PC-9 (cell line): Measurements from ENCODE around the gene MRM3. TPM values are rescaled to one million over a fixed set of nuclear protein-coding genes. Genes with fewer than 3 reads are reported as not detected.

Experiments used
- BruUV-seq: library from RNA; stranded (reverse); fragments of 400-500 nt; replicated peaks from 2 replicates; lab custom pipeline; 2021; lab: Mats Ljungman, UMichigan
- CTCF ChIA-PET: fragments of 300-600 bp; sonication (Branson Sonifier 250); formaldehyde crosslinking; loops from one replicate; lab custom pipeline; 2022; ENCODE audit warnings: antibody characterized with exemption; lab: Charles Lee
- POLR2A ChIA-PET: fragments of 300-600 bp; sonication (Branson Sonifier 250); formaldehyde crosslinking; loops from one replicate; lab custom pipeline; 2022; ENCODE audit warnings: antibody characterized with exemption; ENCODE audit not compliant: unreplicated experiment; lab: Charles Lee
- DNase-seq, 2 experiments: peaks; one replicate each; pipeline versions ENCODE4 v3.0.0 to v3.0.0-alpha.2; 2015 to 2022; ENCODE audit warnings: mixed read lengths in 1 of 2
- H2AFZ ChIP-seq: fragments of 200-600 bp; sonication (generic); 2 replicates; pipeline ENCODE4 v1.8.1; 2017; ENCODE audit warnings: antibody characterized with exemption
- H3F3A ChIP-seq: fragments of 200-600 bp; sonication (generic); 2 replicates; pipeline ENCODE4 v1.8.1; 2017; ENCODE audit warnings: antibody characterized with exemption, mild to moderate bottlenecking, low read depth; ENCODE audit not compliant: insufficient read depth
- H3K27ac ChIP-seq: fragments of 200-600 bp; sonication (generic); 2 replicates; pipeline ENCODE4 v1.6.1; 2016; ENCODE audit warnings: mixed run types
- H3K27me3 ChIP-seq: fragments of 200-600 bp; sonication (generic); 2 replicates; pipeline ENCODE4 v1.6.1; 2016; ENCODE audit warnings: low read depth, mixed run types; ENCODE audit not compliant: insufficient read depth
- H3K36me3 ChIP-seq: fragments of 200-600 bp; sonication (generic); 2 replicates; pipeline ENCODE4 v1.6.1; 2016; ENCODE audit warnings: low read depth, mixed run types
- H3K4me1 ChIP-seq: fragments of 200-600 bp; sonication (generic); replicated peaks from 2 replicates; pipeline ENCODE4 v1.6.1; 2016; ENCODE audit warnings: mixed run types; ENCODE audit not compliant: insufficient read depth
- H3K4me2 ChIP-seq: fragments of 200-600 bp; sonication (generic); 2 replicates; pipeline ENCODE4 v1.6.1; 2017; ENCODE audit warnings: mixed run types
- H3K4me3 ChIP-seq: fragments of 200-600 bp; sonication (generic); 2 replicates; pipeline ENCODE4 v1.6.1; 2016; ENCODE audit warnings: mixed run types
- H3K79me2 ChIP-seq: fragments of 200-600 bp; sonication (generic); 2 replicates; pipeline ENCODE4 v1.6.1; 2017; ENCODE audit warnings: low read depth, mixed run types
- H3K9me2 ChIP-seq: fragments of 200-600 bp; sonication (generic); 2 replicates; pipeline ENCODE4 v1.8.1; 2017; ENCODE audit warnings: mild to moderate bottlenecking; ENCODE audit not compliant: insufficient read depth
- H3K9me3 ChIP-seq: fragments of 200-600 bp; sonication (generic); 2 replicates; pipeline ENCODE4 v1.8.1; 2016; ENCODE audit warnings: low read depth; ENCODE audit not compliant: insufficient read depth
- H4K20me1 ChIP-seq: fragments of 200-600 bp; sonication (generic); 2 replicates; pipeline ENCODE4 v1.8.1; 2017; ENCODE audit not compliant: insufficient read depth
- EZH2 ChIP-seq: fragments of 200-600 bp; sonication (generic); IDR thresholded peaks from 2 replicates; pipeline ENCODE4 v1.8.0; 2017; ENCODE audit warnings: antibody characterized with exemption, low read depth
- intact Hi-C: fragments of 100-400 bp; cut with micrococcal nuclease; formaldehyde crosslinking; loops from one replicate; pipeline ENCODE4 v1.10.0; 2022; ENCODE audit not compliant: unreplicated experiment
- total RNA-seq: library from RNA; stranded (reverse); gene quantifications from 2 replicates; pipeline ENCODE4 v1.2.3, GENCODE V29; 2021
- TF ChIP-seq, protein P1 (sequence below): fragments of 200-600 bp; sonication (generic); conservative IDR thresholded peaks from 2 replicates; pipeline ENCODE4 v1.6.1; 2017; ENCODE audit warnings: mixed run types, antibody characterized with exemption, mild to moderate bottlenecking, moderate library complexity

MRM3 gene
- total RNA-seq, 1 experiment from 2014 or later: 23.2 TPM

DNA sequence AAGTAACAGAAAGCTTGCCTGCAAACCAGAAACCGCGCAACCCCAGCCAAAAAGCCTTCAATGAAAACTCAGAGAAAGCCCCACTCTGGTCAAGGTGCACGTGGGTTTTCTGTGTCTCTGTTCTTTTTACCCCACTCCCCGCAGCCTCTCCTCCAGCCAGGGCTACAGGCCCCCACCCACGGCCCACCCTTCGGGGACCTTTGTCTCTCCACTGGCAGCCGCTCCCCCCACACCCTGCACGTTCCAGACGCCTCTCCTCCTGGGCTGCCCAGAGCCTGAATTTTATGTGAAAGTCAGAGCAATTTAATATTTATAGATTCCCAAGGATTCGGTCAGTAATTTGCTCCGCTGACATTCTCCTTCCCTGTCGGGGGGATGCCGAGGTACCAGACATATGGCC lies 24.2 kb downstream of the MRM3 start:
- Histone ChIP-seq H3K79me2 (no peaks in the 10 kb centered on the region), H3K4me1 (no peaks in the 10 kb centered on the region), H3K4me3 (no peak overlapping the region), H3K9me2 (no peaks in the 10 kb centered on the region), H2AFZ (no peak overlapping the region), H3K27ac (no peak overlapping the region), H3K9me3 (no peaks in the 10 kb centered on the region), H3K27me3 (no peaks in the 10 kb centered on the region), H3K36me3 (no peaks in the 10 kb centered on the region), H3F3A (peaks cover 4% of the 10 kb centered on the region; the same call in 1 of the 2 replicates), H4K20me1 (peaks cover 8% of the 10 kb centered on the region; the same call in 1 of the 2 replicates), H3K4me2 (no peak overlapping the region)
- no TSS peak for BruUV-seq
- POLR2A ChIA-PET: no interaction called here
- CTCF ChIA-PET: no interaction called here
- intact Hi-C loops: no loop called here
- DNase-seq: no peak
- TF ChIP-seq, protein P1, sequence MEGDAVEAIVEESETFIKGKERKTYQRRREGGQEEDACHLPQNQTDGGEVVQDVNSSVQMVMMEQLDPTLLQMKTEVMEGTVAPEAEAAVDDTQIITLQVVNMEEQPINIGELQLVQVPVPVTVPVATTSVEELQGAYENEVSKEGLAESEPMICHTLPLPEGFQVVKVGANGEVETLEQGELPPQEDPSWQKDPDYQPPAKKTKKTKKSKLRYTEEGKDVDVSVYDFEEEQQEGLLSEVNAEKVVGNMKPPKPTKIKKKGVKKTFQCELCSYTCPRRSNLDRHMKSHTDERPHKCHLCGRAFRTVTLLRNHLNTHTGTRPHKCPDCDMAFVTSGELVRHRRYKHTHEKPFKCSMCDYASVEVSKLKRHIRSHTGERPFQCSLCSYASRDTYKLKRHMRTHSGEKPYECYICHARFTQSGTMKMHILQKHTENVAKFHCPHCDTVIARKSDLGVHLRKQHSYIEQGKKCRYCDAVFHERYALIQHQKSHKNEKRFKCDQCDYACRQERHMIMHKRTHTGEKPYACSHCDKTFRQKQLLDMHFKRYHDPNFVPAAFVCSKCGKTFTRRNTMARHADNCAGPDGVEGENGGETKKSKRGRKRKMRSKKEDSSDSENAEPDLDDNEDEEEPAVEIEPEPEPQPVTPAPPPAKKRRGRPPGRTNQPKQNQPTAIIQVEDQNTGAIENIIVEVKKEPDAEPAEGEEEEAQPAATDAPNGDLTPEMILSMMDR: no peak
- TF ChIP-seq EZH2: no peak

DNA sequence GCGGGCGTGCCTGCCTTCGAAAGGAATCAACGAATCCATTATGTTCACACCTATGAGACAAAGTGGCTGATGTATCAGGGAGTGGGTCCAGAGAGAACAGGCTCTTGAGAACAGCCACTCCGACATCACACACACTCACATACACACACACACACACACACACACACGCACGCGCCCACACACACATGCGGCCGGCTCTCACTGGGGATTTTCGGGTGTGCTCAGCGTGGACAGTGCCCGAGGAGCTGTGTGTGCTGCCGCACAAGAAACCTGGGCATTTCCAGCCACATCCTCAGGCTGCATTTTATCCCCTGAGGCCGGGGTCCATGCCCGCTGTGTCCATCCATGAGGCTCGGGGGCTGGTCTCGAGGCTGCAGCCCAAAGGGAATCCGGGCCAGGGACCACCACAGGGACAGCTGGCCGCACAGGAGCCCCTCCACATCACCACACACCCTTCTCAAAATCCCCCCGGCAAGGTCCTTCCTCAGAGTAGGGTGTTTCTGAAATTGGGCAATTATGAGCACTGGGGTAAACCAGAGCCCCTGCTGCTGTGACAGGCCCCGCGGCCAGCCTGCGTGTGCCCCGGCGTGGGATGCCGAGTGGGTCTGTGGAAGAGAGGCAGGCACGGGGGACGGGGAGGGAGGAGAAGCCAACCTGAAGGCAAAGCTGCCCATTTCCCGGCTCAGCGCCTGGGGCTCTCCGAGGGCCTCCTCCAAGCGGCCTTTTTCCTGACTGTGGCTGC lies 24.8 kb downstream of the MRM3 start:
- no peak overlapping the region for H3K4me3 ChIP-seq
- H3K4me2 ChIP-seq: no peak overlapping the region
- no peaks in the 10 kb centered on the region for H3K36me3 ChIP-seq
- TF ChIP-seq, protein P1: no peak
- no peak for TF ChIP-seq EZH2
- no peaks in the 10 kb centered on the region for H3K27me3 ChIP-seq
- intact Hi-C loops: no loop called here
- ChIA-PET CTCF (no interaction called here), POLR2A (no interaction called here)
- no peak overlapping the region for H3K27ac ChIP-seq
- H2AFZ ChIP-seq: no peak overlapping the region
- no peaks in the 10 kb centered on the region for H3K4me1 ChIP-seq
- peaks cover 8% of the 10 kb centered on the region; the same call in 1 of the 2 replicates for H4K20me1 ChIP-seq
- no peaks in the 10 kb centered on the region for H3K9me3 ChIP-seq
- H3K9me2 ChIP-seq: no peaks in the 10 kb centered on the region
- no TSS peak for BruUV-seq
- H3F3A ChIP-seq: no peaks in the 10 kb centered on the region; the same call in 1 of the 2 replicates
- H3K79me2 ChIP-seq: no peaks in the 10 kb centered on the region
- DNase-seq: no peak

DNA sequence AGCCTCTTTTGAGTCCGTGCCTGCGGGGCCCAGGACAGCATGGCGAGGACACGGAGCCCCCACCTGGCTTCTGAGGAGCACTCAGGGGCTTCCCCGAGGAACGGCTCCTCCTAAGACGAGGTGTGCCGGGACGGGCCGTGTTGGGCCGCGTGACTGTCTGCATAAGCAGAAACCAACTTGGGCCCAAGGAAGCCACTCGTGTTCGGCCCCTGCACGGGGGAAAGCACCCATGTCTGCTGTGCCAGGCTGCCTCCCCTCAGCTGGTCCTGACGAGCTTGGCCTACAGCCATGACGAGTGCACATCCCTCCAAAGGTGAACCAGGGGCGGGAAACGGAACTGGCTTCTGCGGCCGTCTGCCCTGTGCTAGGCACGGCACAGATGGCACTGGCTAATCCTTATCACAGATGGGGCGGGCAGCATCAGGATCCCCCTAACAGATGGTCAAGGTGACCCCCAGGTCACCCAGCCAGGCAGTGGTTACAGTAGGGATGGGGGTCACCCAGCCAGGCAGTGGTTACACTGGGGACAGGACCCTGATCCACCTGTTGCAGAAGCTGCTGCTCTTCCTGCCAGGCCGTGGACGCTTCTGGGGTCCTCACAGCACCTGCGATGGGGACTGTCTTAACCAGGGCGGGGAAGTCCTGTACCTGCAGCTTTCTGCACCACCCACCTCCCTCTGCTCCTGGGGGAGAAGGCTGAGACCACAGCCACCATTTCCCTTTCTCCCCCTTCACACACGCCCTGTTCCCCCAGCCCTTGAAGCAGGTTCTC lies 25.6 kb downstream of the MRM3 start:
- TF ChIP-seq, protein P1: no peak
- no peak for TF ChIP-seq EZH2
- POLR2A ChIA-PET: no interaction called here
- no peaks in the 10 kb centered on the region for H3K27me3 ChIP-seq
- no peaks in the 10 kb centered on the region for H3K4me1 ChIP-seq
- H3K79me2 ChIP-seq: no peaks in the 10 kb centered on the region
- BruUV-seq: no TSS peak
- H3K4me2 ChIP-seq: no peak overlapping the region
- H2AFZ ChIP-seq: no peak overlapping the region
- intact Hi-C loops: no loop called here
- DNase-seq: no peak
- CTCF ChIA-PET: no interaction called here
- H3K9me2 ChIP-seq: no peaks in the 10 kb centered on the region
- no peaks in the 10 kb centered on the region for H3K36me3 ChIP-seq
- no peak overlapping the region for H3K27ac ChIP-seq
- H3F3A ChIP-seq: no peaks in the 10 kb centered on the region
- H3K4me3 ChIP-seq: no peak overlapping the region
- peaks cover 8% of the 10 kb centered on the region; the same call in 1 of the 2 replicates for H4K20me1 ChIP-seq
- no peaks in the 10 kb centered on the region for H3K9me3 ChIP-seq
